ENCODE data around the gene SLC35F1. TPM values are rescaled to one million over a fixed set of nuclear protein-coding genes. Genes with fewer than 3 reads are reported as not detected.

SLC35F1 gene
- total RNA-seq, 4 donors from 2014 or later = 0.74 to 12.0 (median 2.3) TPM

DNA sequence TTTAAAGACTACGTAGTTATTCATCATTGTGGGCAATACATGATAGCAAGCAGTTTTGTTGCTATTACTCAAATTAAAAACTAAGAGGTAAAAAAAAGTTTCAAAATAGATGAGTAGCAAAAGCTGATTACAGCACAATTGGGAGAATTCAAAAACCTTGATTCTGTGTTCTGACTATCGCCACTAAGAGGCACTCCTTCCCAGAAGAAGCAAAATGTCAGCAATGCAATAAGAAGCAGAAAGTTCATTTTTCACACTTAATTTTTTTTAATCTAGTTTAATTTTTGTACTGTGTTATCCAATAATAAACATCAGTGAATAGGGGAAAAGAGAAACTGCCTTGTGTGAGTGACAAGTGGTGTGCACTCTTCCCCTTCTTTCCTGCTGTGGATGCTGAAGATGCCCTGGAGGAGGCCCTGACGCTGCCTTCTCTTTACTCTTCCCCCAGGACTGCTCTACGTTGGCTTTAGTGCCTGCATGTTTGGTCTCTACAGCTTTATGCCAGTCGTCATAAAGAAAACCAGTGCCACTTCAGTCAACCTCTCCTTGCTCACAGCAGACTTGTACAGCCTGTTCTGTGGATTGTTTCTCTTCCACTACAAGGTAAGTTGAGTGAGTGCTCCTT lies 377.8 kb downstream of the SLC35F1 start:
- DNase-seq (ENCODE audit: low spot score) = no peak
- no peak for ATAC-seq (ENCODE audit: low FRiP score)
- TF ChIP-seq, protein P1, sequence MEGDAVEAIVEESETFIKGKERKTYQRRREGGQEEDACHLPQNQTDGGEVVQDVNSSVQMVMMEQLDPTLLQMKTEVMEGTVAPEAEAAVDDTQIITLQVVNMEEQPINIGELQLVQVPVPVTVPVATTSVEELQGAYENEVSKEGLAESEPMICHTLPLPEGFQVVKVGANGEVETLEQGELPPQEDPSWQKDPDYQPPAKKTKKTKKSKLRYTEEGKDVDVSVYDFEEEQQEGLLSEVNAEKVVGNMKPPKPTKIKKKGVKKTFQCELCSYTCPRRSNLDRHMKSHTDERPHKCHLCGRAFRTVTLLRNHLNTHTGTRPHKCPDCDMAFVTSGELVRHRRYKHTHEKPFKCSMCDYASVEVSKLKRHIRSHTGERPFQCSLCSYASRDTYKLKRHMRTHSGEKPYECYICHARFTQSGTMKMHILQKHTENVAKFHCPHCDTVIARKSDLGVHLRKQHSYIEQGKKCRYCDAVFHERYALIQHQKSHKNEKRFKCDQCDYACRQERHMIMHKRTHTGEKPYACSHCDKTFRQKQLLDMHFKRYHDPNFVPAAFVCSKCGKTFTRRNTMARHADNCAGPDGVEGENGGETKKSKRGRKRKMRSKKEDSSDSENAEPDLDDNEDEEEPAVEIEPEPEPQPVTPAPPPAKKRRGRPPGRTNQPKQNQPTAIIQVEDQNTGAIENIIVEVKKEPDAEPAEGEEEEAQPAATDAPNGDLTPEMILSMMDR (IDR thresholded peaks at IDR 0.05) = no peak

DNA sequence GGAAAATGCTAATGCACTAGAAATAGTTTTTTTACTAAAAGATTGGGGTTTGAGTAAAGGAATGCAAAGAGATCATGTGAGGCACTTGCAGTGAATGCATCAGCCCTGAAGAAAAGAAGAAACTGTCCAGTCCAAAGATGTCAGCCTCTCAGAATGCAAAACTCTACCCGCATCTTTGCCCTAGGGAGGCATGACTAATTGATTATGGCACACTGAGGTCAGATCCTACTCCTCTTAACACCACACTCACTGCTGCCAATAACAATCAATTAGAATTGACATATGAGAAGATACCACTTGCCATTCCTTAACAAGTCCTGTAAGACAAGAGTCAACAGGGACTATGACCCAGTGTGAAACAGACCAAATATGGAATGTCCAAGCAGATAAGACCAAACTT lies 378.7 kb downstream of the SLC35F1 start:
- no peak for ATAC-seq (ENCODE audit: low FRiP score)
- no peak for DNase-seq (ENCODE audit: low spot score)
- TF ChIP-seq, protein P1 (IDR thresholded peaks at IDR 0.05) = no peak

DNA sequence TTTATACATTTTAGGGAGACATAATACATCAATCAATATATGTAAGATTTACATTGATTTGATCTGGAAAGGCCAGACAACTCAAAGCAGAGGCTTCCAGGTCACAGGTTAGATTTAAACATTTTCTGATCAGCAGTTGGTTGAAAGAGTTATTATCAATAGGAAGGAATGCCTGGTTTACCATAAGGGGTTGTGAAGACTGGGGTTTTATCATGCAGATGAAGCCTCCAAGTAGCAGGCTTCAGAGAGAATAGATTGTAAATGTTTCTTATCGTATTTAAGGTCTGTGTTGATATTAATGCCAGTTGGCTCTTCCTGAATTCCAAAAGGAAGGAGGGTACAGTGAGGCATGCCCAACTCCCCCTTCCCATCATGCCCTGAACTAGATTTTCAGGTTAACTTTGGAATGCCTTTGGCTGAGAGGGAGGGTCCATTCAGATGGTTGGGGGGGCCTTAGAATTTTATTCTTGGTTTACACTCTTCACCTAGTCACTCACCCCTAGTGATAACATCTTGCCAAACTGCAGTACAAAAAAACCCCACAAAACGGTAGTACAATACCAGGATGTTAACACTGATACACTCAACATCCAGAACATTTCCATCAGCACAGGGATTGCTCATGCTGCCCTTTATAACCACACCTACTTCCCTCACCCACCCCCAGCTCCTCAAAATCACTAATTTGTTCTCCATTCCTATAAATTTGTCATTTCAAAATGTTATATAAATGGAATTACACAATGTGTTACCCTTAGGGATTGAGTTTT lies 381.5 kb downstream of the SLC35F1 start:
- DNase-seq (ENCODE audit: low spot score) (no peak), ATAC-seq (ENCODE audit: low FRiP score) (no peak)
- TF ChIP-seq, protein P1 (IDR thresholded peaks at IDR 0.05) = no peak

DNA sequence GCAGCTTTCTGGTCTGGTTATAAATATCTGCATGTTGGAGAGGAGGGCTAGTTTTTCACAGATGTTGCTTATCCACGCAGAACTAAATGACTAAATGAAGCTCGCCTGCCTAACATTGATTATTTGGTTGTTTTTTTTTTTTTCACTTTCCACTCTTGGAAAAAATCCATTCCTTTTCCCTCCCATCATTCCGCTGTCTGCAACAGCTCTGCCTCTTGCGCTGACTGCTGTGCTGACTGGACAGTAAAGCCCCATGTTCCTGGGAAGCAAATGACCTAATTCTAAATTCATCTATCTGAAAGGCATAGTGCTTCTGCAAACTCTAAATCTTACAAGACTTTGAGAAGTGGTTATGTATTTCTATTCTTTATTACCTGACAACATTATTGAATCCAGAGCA lies 385.5 kb downstream of the SLC35F1 start:
- no peak for ATAC-seq (ENCODE audit: low FRiP score)
- DNase-seq (ENCODE audit: low spot score) = no peak
- TF ChIP-seq, protein P1 (IDR thresholded peaks at IDR 0.05) = no peak

DNA sequence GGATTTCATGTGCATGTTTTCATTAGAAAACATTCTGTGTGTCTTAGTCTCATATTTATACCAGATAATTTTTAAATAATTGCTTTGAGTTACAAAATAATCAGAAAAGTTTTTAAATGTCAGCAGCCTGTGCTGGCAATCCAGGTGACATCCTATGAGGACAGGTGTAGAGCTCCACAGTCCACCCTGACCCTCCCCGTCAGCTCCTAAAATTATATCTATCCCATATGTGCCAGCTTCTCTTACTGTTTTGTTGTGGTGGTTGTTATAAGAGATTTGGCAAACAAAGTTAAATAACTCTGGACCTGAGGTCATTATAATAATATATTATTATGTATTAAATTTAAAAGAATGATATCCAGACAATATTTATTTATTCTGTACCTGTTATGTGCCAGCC lies 387.8 kb downstream of the SLC35F1 start:
- DNase-seq (ENCODE audit: low spot score) (no peak), ATAC-seq (ENCODE audit: low FRiP score) (no peak)
- TF ChIP-seq, protein P1 (IDR thresholded peaks at IDR 0.05) = no peak

DNA sequence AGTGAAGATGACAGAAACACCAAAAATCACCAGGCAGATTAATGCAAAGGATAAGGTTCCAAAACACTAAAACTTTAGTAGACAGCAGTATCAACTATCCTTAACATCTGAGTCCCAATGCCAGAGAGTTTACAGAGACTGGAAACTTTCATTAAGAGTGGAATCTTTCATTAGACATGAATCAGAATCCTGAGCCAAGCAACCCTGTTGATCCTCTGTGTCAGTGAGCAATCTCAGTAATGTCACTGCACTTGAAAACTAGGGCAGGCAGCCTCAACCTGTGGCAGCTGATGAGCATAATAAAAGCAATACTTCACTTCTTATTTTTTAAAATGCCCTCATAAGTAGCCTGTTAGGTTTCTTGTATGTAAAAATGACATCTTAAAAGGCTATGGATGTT lies 388.3 kb downstream of the SLC35F1 start:
- ATAC-seq (ENCODE audit: low FRiP score) (no peak), DNase-seq (ENCODE audit: low spot score) (no peak)
- TF ChIP-seq, protein P1 (IDR thresholded peaks at IDR 0.05) = no peak
